Measurements from ENCODE around the gene SS18L1.

Gene SS18L1

GRCh38 chr20:62226707-62227590 is 83.4 kb downstream of the SS18L1 start:
- no peak for DNase-seq (ENCODE audit: low spot score)

DNA sequence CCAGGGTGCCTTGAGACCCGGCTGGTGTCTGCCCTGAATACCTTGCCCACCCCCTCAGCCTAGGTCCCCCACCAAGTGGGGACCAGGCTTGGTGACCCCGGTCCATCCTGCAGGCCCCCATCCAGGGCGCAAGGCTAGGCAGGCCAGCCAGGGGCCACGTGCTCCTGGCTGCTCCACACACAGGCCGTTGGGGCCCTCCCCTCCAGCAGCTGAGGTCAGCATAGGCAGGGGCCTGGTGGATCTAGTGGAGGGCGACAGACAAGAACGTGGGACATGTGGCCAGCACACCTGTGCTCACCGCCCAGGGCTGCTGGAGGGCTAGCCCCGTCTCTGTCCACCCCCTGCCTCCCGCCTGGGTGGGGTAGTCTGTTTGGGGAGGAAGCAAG is 84.0 kb downstream of the SS18L1 start:
- no peak for DNase-seq (ENCODE audit: low spot score)

- DNase-seq (ENCODE audit: low spot score) = no peak
Observed at GRCh38 chr20:62227977-62228958, 84.7 kb downstream of the SS18L1 start.

DNA sequence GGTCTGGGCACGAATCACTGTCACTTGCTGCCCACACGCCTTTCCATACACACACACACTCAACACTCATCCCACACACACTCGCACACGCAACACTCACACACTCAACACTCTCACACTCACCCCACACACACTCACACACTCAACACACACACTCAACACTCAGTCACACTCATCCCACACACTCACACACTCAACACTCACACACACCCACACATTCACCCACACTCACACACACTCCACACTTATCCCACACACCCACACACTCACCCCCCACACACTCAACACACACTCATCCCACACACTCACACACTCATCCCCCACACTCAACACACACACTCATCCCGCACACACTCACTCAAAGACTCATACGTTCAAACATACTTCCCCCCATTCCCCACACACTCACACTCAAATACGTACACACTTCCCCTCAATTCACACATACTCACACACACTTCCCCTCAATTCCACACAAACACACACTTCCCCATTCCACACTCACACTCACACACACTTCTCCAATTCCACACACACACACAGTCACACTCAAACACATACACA is 85.5 kb downstream of the SS18L1 start:
- no peak for DNase-seq (ENCODE audit: low spot score)

DNA sequence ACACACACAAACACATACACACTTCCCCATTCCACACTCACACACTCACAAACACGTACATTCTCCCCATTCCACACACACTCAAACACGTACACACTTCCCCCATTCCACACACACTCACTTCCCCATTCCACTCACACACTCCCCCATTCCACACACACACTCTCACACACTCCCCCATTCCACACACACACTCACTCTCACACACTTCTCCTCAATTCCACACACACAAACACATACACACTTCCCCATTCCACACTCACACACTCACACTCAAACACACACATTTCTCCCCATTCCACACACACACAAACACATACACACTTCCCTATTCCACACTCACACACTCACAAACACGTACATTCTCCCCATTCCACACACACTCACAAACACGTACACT is 86.1 kb downstream of the SS18L1 start:
- DNase-seq (ENCODE audit: low spot score) = no peak

GRCh38 chr20:62230276-62230675 is 86.7 kb downstream of the SS18L1 start:
- no peak for DNase-seq (ENCODE audit: low spot score)

DNA sequence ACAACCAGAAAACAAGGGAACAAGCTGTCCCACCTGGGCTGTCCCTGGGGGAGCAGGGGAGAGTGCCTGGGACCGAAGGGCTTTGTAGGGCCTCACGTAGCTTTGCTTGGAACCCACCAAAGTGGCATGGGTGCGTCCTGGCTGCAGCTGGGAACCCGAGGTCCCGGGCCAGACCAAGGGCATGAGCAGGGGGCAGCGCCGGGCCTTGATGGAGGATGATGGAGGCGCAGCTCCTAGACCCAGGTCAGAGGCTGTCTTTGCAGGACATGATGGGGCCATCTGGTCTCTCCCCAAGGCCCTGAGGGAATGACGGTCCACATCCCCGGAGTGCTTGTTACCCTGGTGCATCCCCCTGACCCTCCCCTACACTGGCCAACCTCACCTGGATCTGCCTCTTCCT is 87.1 kb downstream of the SS18L1 start:
- DNase-seq (ENCODE audit: low spot score) = no peak

DNA sequence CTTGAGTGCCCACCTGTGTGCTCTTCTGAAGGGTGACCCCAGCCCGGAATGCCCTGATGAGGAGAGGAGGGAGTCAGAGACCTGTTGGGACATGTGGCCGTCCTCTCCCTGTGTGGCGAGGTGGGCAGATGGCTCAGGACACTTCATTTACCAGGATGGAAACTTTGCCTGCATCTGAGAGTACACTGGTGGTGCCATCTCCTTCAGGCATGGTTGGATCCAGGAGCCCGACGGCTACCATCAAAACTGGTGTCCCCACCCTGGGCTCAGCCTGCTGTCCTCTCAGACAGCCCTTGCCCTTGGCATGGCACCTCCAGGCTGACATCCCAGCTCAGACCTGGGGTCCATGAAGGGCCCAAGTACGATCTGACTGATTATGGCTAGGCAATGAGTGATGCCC is 87.7 kb downstream of the SS18L1 start:
- DNase-seq (ENCODE audit: low spot score) = no peak

All from pons (tissue), 1 donor.